IPS-15b (cell line): ENCODE results near the gene SPSB2.
A peak's percentile ranks its signal among the peaks of the same experiment; 100 is the strongest.

Source experiments
- H3K27me3 ChIP-seq: one replicate; pipeline ENCODE4 v1.6.1; 2013; ENCODE audit warnings: low read length; ENCODE audit not compliant: control insufficient read depth, insufficient read depth
- H3K36me3 ChIP-seq: one replicate; pipeline ENCODE4 v1.6.1; 2013; ENCODE audit warnings: low read length; ENCODE audit not compliant: control insufficient read depth, insufficient read depth
- H3K4me1 ChIP-seq: one replicate; pipeline ENCODE4 v1.6.1; 2013; ENCODE audit warnings: mild to moderate bottlenecking, low read length; ENCODE audit not compliant: control insufficient read depth, insufficient read depth
- H3K4me3 ChIP-seq: one replicate; pipeline ENCODE4 v1.5.1; 2013; ENCODE audit warnings: low read depth, low read length
- H3K9ac ChIP-seq: one replicate; pipeline ENCODE4 v1.6.1; 2013; ENCODE audit warnings: low read depth, mild to moderate bottlenecking, low read length
- H3K9me3 ChIP-seq: one replicate; pipeline ENCODE4 v1.6.1; 2013; ENCODE audit warnings: mild to moderate bottlenecking, low read length; ENCODE audit not compliant: control insufficient read depth, insufficient read depth

Gene SPSB2, protein sequence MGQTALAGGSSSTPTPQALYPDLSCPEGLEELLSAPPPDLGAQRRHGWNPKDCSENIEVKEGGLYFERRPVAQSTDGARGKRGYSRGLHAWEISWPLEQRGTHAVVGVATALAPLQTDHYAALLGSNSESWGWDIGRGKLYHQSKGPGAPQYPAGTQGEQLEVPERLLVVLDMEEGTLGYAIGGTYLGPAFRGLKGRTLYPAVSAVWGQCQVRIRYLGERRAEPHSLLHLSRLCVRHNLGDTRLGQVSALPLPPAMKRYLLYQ

DNA sequence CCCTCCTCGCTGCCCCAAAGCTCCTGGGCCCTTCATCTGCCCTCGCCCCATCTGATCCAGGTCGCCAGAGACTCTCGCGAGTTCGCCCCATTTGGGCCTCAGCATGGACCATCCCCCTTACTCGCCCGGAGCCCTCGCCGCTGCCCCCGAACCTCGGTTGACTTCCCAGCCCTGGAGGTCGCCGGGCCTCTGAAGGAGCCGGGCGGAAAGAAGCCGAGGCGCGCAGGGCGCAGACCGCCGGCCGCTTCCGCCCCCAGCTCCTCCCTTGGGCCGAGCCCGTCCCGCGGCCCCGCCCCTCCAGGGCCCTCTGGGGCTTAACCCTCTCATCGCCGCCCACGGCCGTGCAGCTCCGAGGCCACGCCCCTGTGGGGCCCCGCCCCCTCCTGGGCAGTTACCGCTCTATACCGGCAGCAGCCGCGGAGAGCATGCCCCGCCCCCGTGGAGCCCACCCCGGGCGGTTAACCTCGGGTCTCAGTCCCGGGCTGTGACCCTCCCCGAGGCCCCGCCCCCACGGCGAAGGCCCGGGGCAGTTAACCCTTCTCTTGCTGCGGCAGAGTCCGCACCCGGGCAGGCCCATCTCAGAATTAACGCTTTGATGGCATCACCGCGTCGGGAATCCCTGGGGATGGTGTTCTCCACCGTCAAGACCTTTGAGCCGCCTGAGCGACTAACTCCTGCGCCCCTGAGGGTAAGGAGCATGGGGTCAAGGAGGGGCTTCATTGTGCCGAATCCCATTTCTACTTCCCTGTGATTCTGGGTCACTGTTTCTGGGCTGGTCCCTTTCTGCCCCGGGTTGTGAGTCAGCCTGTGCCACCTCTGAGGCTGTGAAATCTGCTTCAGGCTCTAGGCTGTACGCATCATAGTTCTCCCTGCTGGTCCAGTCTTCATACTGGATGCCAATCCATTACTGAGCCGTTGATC lies at the start of gene SPSB2:
SPSB2 (minus strand) TSS at position 210 of the 921 bp plus-strand sequence. CDS start 402 bp downstream, outside the sequence.
- H3K4me1 ChIP-seq = peaks cover 3% of the 10 kb centered on the region

GRCh38 chr12:6921996-6922946 lies 49.2 kb upstream of the SPSB2 start:
- Histone ChIP-seq H3K36me3 (peaks cover 40% of the 10 kb centered on the region), H3K27me3 (no peaks in the 10 kb centered on the region), H3K9me3 (no peaks in the 10 kb centered on the region), H3K9ac (no peak overlapping the region), H3K4me3 (no peak overlapping the region), H3K4me1 (peaks cover 16% of the 10 kb centered on the region)

More for the DNA sequence above, at the start of gene SPSB2:
- Histone ChIP-seq H3K9ac (peak within 1 kb of the TSS; percentile 89), H3K36me3 (peaks cover 37% of the 10 kb centered on the region), H3K27me3 (no peaks in the 10 kb centered on the region), H3K9me3 (no peaks in the 10 kb centered on the region), H3K4me3 (peak within 1 kb of the TSS; percentile 97)

DNA sequence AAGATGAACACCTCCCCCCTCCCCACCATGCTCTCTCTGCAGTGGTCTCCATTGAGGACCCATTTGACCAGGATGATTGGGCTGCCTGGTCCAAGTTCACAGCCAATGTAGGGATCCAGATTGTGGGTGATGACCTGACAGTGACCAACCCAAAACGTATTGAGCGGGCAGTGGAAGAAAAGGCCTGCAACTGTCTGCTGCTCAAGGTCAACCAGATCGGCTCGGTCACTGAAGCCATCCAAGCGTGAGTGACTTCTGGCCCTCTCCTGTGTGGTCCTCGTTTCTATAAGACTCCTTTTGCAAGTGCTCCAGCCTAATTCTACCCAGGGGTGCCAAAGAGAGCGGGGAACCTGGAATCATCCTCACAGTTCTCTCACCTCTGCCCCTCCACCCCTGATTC lies 48.4 kb upstream of the SPSB2 start:
- Histone ChIP-seq H3K9ac (no peak overlapping the region), H3K27me3 (no peaks in the 10 kb centered on the region), H3K4me3 (no peak overlapping the region), H3K36me3 (peaks cover 47% of the 10 kb centered on the region), H3K4me1 (peaks cover 21% of the 10 kb centered on the region), H3K9me3 (no peaks in the 10 kb centered on the region)

DNA sequence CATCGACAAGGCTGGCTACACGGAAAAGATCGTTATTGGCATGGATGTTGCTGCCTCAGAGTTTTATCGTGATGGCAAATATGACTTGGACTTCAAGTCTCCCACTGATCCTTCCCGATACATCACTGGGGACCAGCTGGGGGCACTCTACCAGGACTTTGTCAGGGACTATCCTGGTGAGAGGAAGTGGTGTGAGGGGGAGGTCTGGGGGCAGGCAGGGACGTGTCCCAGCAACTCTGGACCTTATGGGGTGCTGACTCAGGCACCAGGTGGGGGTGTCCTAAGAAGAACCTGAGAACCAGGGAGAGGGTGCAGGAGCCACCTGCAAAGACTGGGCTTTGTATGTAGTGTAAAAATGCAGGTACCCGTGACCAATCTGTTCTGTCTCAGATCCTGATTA lies 46.5 kb upstream of the SPSB2 start:
- no peaks in the 10 kb centered on the region for H3K9me3 ChIP-seq
- no peak overlapping the region for H3K9ac ChIP-seq
- no peaks in the 10 kb centered on the region for H3K27me3 ChIP-seq
- peaks cover 9% of the 10 kb centered on the region for H3K4me1 ChIP-seq
- H3K4me3 ChIP-seq = no peak overlapping the region
- H3K36me3 ChIP-seq = peaks cover 55% of the 10 kb centered on the region

GRCh38 chr12:6917491-6918231 lies 44.6 kb upstream of the SPSB2 start:
- no peaks in the 10 kb centered on the region for H3K27me3 ChIP-seq
- no peak overlapping the region for H3K4me3 ChIP-seq
- peaks cover 16% of the 10 kb centered on the region for H3K4me1 ChIP-seq
- H3K9me3 ChIP-seq = no peaks in the 10 kb centered on the region
- H3K36me3 ChIP-seq = peaks cover 47% of the 10 kb centered on the region
- H3K9ac ChIP-seq = no peak overlapping the region

- Histone ChIP-seq H3K4me3 (peak overlapping the region; percentile 86), H3K36me3 (peaks cover 36% of the 10 kb centered on the region), H3K9ac (peak overlapping the region; percentile 47), H3K4me1 (peaks cover 16% of the 10 kb centered on the region), H3K27me3 (no peaks in the 10 kb centered on the region), H3K9me3 (no peaks in the 10 kb centered on the region)
Measured at GRCh38 chr12:6916426-6917200, 43.5 kb upstream of the SPSB2 start.

GRCh38 chr12:6915789-6916285 lies 42.7 kb upstream of the SPSB2 start:
- peak overlapping the region; percentile 86 for H3K4me3 ChIP-seq
- no peaks in the 10 kb centered on the region for H3K27me3 ChIP-seq
- H3K9me3 ChIP-seq = no peaks in the 10 kb centered on the region
- H3K4me1 ChIP-seq = peaks cover 16% of the 10 kb centered on the region
- peak overlapping the region; percentile 47 for H3K9ac ChIP-seq
- H3K36me3 ChIP-seq = peaks cover 33% of the 10 kb centered on the region

DNA sequence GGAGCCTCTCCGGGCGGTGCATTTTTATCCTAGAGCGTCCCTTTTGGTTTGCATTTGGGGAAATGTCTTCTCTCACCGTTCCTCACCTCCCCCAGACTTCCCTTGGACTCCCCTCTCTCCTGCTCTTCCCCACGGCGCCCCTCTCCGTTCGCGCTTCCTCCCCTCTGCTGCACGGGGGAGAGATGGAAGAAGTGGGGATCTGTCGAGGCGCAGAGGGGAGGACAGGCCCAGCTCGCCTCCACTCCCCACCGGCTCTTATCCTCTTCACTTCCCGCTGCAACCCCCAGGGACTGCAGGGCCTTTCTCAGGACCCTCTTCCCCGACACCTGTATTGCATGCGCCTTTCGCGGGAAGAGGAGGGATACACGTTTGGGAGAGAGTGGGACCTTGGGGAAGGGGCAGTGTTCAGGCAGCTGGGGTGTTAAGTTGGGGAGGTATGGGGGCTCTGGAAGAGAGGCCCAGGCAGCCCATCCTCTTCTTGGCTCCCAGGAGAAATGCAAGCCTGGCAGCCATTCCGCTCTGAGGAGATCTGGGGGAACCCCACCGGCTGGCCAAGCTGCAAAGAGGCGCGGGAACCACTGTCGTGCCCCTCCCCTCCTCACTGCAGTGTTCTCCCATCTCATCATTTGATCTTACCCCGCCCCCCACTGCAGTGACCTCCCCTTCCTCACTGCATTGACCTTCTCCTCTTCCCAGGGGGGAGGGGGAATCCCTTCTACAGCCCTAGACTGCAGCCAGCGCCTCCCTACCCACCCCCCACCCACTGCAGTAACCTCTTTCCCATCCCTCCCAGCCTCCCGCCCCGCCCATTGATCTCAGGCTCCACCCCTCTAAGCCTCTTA lies 42.1 kb upstream of the SPSB2 start:
- no peaks in the 10 kb centered on the region for H3K27me3 ChIP-seq
- peaks cover 33% of the 10 kb centered on the region for H3K36me3 ChIP-seq
- H3K4me1 ChIP-seq = peaks cover 16% of the 10 kb centered on the region
- H3K9me3 ChIP-seq = no peaks in the 10 kb centered on the region
- peak overlapping the region; percentile 86 for H3K4me3 ChIP-seq
- H3K9ac ChIP-seq = peak overlapping the region; percentile 76

DNA sequence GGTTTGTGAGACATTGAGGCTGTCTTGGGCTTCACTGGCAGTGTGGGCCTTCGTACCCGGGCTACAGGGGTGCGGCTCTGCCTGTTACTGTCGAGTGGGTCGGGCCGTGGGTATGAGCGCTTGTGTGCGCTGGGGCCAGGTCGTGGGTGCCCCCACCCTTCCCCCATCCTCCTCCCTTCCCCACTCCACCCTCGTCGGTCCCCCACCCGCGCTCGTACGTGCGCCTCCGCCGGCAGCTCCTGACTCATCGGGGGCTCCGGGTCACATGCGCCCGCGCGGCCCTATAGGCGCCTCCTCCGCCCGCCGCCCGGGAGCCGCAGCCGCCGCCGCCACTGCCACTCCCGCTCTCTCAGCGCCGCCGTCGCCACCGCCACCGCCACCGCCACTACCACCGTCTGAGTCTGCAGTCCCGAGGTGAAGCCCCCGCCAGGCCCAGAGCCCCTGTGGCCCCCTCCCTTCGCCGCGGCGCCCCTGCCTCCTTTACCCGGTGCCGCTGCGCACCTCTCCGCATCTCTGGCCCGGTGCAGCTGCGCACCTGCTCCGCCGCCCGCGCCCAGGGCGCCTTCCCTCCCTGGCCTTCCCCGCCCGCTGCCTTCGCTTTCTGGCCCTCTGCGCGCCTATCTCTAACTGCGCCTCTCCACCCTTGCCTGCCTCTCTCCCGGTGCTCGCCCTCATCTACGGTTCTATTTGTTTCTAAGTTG lies 41.3 kb upstream of the SPSB2 start, which contains the start of gene ENO2:
ENO2 (plus strand) TSS at position 335 of the 701 bp plus-strand sequence. CDS start 1,253 bp downstream, outside the sequence.
- H3K4me1 ChIP-seq = peaks cover 16% of the 10 kb centered on the region
- H3K4me3 ChIP-seq = peak within 1 kb of the TSS; percentile 86
- H3K9ac ChIP-seq = peak within 1 kb of the TSS; percentile 76
- no peaks in the 10 kb centered on the region for H3K27me3 ChIP-seq
- H3K36me3 ChIP-seq = peaks cover 25% of the 10 kb centered on the region
- no peaks in the 10 kb centered on the region for H3K9me3 ChIP-seq
